Stimulated activated CD4-positive, alpha-beta T cell treated with anti-CD3 and anti-CD28 coated beads, Interleukin-4, amount 100 ng/mL, for 48 hours (primary cell): Measurements from ENCODE around the gene PPP1R8.
"Not testable (repeated sequence)": the region's sequence is repeated elsewhere in the genome, so short reads cannot be mapped to it uniquely, and the experiment has no call there.

Source experiments
- DNase-seq, 2 donors: peaks; one replicate each; pipeline ENCODE4 v3.0.0-alpha.2; 2020; ENCODE audit warnings: low read depth in 2 of 2

The PPP1R8 gene

GRCh38 chr1:27832762-27833161, 2.2 kb downstream of the PPP1R8 start:
- DNase-seq, result no peak

GRCh38 chr1:27833470-27833869, 2.9 kb downstream of the PPP1R8 start:
- DNase-seq, result no peak

DNA sequence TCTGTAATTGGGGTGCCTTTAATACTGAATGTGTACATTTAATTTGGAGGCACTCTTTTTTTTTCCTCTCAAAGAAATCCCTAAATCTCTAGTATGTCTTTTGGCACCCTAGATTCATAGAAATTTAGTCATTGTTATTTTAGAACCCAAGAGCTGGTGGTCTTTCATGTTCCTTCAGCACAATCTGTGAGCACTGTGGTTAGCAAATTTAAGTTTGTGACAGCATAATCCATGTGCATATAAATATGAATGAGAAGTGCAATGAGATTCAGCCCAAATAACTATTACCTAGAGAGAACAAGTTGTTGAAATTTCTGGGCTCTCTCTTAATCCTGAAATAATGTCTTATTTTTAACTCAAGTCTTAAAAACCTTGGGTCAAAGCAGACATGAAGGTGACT, 4.5 kb downstream of the PPP1R8 start:
- no peak for DNase-seq

DNA sequence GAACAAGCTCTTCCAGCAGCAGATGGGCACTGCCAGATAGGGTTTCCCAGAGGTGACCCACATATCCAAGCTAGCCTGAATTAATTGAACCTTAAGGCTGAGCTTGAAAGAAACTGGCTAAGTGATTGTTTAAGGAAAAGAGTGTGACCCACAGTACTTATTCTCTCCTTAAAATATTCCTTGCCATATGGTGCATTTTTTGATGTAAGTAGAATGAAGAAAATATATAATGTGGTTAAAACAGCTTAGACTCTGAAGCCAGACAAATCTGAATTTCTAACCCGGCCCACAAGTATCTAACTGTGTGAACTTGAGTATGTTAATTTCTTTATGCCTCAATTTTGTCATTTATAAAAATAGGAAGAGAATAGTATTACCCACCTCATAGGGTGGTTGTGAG, 4.9 kb downstream of the PPP1R8 start:
- DNase-seq, result no peak

GRCh38 chr1:27849951-27850350, 19.4 kb downstream of the PPP1R8 start:
- DNase-seq, result no peak

GRCh38 chr1:27855085-27855484, 24.5 kb downstream of the PPP1R8 start:
- DNase-seq, result no peak

DNA sequence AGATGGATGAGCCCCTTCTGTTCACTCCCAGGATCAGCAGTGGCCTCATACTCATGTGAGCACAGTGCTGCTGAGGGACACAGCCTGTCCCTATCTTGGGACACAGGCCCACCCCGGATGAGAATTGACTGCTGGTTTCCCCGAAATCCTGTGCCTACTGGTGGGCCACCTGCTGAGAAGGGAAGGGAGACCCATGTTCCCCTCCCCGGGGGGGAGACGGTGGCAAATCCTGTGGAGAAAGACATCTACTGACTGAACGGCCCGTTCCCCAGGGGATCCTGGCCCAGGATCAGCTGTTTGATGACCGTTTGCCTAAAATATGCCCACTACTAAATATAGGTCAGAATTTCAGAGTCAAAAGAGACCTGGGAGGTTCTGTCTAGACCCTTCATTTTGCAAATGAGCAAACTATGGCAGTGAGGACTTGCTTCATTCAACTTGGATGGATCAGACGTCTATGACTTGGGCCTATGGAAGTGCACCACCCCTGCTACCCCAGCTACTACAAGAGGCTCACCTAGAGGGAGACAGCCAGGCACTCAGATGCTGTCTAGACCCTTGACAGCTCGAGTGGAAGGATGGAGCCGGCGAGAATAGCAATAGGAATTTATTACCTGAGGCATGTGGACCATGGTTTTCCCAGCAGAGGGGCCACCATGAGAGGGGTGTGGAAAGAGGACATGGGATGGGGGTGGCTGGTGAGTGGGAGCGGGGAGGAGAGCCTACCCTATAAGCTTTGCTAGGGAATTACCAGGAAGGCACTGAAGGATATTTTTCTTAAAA, 26.2 kb downstream of the PPP1R8 start:
- DNase-seq, result no peak

- not testable (repeated sequence) for DNase-seq
These were observed 27.0 kb downstream of the PPP1R8 start for GRCh38 chr1:27857552-27857951.

DNA sequence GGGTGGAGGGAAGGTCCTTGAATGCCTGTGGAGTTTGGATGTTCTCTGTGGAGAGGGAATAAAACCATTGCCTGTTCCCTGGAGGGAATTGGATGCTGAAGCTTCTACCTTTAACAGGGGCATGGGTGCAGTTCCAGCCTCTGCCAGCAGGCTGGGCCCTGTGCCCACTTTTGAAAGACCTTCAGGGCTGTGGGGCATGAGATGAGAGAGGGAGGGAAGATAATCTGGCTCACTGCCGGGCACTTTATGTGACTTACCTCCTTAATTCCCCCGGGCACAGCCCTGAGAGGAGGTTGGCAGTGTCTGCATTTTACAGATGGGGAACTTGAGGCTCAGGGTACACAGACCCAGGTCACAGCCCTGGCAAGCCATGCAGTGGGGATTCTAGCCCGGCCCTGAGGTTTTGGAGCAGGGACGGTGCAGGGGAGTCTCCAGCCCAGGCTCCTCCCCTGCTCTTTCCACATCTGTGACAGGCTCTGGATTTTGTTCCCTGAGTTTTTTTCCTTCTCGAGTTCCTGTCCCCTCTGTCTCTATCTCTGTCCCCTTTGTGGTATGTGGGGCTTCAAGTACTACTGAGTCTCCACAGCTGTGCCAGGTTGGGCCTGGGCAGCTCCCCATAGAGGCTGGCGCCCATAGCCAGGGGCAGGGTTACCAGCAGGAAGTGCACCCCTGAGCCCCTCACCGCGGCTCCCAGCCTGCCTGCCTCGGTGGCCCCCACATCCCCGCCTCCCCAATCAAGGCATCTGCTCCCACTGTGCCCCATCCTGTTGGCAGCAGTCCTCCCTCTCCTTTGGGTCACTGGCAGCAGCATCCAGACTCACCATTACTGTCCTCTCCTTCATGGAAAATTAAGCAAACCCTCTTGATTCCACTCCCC, 27.7 kb downstream of the PPP1R8 start:
- DNase-seq, result peak; percentile 79 to 80

DNA sequence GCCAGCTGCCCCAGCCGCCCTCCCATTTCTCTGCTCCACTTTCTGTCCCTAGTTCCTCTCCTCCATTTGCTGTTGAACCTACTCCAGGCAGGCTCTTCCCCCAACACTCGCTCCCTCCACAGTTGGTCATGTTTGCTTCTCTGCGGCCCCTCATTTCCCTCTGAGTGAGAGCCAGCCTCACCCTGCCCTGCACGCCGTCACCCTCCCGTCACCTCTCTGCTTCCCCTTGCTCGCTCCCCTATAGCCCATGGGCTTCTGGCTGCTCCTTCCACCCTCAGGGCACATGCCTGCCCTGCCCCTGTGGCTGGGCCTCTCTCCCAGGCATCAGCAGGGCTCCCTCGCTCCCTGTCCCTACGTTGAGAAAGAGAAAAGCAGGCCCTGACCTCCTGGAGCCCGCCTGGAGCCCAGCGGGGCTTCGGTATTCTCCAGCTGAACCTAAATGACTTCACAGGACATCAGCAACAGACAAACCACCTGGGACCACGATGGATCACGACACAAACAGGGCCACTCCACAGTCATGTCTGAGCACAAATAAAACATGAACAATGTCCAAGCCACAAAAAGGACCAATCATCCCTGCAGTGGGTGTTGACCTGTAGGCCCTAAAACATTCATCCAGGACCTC, 28.5 kb downstream of the PPP1R8 start:
- DNase-seq, result no peak

DNA sequence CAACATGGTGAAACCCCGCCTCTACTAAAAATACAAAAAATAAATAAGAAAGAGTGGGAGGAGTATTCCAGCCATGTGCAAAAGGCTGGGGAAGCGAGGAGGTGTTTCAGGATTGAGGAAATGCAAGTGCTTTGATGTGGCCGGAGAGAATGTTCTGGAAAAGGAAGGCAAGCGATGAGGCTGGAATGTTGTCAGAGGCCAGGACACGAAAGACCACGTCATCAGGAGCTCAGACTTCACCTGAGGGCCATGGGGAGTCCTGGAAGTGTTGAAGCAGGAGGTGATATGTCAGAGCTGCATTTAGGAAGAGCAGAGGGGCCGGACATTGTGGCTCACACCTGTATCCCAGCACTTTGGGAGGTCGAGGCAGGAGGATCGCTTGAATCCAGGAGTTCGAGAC, 30.9 kb downstream of the PPP1R8 start:
- DNase-seq, result no peak

DNA sequence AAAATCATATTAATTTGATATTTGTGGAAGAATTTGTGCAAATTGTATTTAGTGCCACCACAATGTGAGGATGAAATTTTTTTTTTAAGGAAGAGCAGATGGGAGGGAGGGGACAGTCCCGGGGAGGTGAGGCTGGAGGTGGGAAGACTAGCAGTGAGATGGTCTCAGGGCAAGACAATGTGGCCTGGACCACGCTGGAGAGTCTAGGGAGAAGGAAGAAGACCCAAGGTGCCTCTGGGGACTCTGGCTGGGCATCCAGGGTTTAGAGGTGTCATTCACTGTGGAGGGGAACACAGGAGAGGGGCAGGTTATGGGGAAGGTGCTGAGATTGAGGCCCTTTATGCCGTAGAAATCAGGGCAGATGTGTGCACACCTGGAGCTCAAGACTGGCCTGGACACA, 31.4 kb downstream of the PPP1R8 start:
- DNase-seq, result no peak

DNA sequence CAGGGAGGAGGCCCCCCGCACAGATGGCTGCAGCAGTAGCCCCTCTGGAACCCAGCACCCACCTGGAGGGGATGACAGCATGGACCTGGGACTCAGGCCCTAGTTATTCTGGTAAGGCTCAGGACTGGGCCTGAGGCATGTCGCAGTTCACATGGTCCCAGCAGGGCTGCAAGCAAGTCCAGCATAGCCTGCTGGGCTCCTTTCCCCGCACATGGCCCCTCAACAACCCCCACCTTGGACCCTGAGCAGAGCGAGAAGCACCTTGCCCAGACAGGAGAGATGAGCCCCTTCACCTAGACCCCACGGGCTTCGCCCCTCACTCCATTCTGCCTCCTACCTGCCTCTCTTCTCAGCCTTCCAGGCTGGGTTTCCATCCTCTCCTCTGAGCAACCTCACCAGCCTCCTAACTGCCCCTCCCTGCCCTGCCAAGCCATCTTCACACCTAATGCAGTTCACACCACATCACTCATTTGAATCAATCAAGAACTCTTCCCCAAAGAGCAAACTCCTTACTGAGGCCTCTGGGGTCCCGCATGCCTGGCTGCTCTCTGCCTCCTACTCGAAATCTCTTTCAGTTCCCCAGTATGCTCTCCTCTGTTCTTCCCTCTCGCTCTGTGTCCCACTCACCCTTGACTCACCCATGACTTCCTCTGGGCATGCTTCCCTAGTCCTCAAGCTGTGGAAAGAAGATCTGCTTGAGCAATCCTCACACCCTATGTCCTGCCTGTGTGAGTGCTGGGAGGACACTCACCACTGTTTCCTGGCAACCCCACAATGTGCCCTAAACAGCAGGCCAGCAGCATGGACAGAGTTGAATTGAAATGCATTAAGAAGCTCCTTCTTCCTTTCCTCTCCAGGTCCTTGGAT, 32.3 kb downstream of the PPP1R8 start:
- DNase-seq, result no peak

DNA sequence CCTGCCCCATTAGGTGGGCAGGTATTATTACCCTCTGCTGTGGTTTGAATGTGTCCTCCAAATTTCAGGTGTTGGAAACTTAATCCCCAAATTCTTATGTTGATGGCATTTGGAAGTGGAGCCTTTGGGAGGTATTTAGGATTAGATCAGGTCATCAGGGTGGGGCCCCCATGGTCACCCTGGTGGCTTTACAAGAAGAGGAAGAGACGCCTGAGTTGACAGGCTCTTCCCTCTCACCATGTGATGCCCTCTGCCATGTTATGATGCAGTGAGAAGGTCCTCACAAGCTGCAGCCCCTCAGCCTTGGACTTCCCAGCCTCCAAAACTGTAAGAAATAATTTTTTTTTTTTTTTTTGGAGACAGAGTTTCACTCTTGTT, 32.9 kb downstream of the PPP1R8 start:
- DNase-seq, result no peak

DNA sequence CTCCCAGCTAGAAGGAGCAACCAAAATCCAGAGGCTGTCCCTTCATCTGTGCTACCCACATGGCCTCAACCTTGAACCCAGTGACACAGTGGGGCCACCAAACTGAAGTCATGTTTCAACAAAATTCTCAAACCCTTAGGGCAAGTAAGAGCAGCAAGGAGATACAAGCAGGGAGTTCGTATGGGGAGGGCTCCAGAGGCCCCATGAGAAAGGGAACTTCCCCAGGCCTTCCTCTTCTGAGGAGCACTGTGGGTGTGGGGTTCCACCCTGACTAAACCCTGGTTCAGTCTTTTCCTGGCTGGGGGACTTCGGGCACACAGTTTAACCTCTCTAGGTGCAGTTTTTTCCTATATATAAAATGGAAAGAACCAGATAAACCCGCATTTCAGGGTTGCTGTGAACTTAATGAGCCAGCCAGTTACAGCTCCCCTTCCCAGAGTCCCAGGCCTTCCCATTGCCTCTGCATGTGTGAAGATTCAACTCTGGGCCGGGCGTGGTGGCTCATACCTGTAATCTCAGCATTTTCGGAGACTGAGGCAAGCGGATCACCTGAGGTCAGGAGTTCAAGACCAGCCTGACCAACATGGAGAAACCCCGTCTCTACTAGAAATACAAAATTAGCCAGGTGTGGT, 33.8 kb downstream of the PPP1R8 start:
- no peak for DNase-seq

GRCh38 chr1:27865821-27866220, 35.2 kb downstream of the PPP1R8 start:
- no peak for DNase-seq

GRCh38 chr1:27868556-27868931, 38.0 kb downstream of the PPP1R8 start:
- DNase-seq, result no peak

GRCh38 chr1:27868932-27869718, 38.5 kb downstream of the PPP1R8 start:
- DNase-seq, result peak; percentile 34 to 47

DNA sequence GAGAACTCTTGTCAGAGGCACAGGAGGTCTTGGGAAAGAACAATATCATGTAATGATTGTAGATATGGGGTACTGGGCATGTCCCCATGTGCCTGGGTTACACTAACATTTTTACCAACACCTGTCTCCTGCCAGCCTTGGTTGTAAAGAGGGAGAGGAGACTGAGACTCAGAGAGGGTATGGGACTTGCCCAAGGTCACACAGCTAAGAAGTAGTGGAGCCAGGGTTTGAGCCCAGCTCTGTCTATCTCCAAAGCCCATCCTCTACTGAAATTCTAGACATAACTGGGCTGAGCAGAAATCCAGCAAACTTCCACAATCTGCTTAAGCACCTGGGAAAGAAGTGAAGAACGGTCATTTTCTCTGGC, 39.1 kb downstream of the PPP1R8 start:
- DNase-seq, result no peak

DNA sequence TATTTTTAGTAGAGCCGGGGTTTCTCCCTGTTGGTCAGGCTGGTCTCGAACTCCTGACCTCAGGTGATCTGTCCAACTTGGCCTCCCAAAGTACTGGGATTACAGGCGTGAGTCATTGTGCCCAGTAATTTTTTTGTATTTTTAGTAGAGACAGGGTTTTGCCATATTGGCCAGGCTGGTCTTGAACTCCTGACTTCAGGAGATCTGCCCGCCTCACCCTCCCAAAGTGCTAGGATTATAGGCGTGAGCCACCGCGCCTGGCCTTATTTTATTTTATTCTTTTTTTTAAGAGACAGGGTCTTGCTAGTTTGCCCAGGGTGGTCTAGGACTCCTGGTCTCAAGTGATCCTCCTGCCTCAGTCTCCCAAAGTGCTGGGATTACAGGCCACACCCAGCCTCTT, 40.5 kb downstream of the PPP1R8 start:
- DNase-seq, result not testable (repeated sequence)
